Measurements from ENCODE around the gene HNF1B.

HNF1B gene

DNA sequence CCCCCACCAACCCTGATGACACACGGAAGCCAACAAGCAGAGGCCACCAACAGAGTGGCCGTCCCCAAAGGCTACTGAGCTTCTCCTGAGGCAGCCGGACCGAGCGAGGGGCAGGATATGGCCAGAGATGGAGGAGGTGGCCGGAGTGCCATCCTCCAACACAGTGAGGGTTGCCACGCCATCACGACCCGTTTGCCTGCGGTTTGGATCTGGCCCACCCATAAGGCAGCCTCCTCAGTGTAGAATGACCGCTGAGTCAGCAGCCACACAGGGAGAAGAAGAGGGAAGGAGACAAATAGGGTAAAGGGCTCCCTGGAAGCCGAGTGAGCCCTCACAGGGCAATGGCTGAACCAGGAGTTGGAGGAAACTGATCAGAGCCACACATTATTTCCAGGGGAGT is 13.8 kb downstream of the HNF1B start:
- DNase-seq: no peak

DNA sequence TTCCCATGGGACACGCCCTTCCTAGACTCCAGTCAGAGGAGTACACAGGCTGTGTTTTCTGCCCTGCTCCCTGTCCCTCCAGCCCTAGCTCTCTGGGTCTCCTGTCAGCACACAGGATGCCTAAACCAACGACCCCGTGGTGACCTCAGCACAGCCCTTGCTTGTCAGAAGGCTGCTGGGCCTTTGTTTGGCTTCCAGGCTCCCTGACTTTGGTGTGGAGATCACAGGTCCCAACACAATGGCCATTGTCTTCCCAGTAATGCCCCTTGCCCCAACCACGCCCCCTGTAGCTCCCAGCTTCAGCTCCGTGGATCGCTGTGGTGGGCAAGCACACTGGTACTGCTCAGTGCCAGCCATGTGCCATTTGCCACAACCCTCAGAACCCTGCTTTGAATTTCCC is 15.0 kb downstream of the HNF1B start:
- DNase-seq: no peak

DNA sequence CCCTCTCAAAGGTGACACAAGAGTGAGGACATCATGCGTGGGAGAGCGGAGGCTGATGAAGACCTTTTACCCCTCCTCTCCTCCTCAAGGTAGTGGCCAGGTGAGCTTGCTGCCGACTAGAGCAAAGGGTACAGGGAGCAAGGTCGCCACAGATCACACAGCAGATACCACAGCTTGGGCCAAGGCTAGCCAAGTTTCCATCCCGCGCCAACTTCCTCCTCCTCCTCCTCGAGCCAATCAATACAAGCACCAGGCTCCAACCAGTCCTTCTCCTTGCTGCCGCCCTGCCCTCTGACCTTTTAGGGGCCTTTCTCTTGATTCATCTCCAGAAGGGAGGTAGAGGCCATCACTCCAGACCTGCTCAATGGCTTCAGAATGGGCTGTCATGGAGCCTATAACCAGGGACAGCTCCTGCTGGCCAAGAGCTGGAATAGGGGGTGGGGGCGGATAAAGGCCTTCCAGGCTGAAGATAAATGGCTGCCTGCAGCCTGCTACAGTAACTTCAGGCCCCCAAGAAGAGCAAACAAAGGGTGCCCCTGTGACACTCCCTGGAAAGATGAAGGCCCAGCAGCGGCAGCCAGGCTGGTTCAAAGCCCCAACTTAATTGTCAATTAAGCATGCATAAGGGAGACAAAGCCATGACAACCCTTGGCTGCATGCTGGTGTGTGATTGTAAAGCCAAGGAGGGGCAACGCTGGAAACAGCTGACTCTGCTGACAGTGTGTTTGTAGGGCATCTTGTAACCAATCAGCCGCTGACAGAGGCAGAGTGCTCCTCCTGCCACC is 17.8 kb downstream of the HNF1B start:
- DNase-seq: no peak

DNA sequence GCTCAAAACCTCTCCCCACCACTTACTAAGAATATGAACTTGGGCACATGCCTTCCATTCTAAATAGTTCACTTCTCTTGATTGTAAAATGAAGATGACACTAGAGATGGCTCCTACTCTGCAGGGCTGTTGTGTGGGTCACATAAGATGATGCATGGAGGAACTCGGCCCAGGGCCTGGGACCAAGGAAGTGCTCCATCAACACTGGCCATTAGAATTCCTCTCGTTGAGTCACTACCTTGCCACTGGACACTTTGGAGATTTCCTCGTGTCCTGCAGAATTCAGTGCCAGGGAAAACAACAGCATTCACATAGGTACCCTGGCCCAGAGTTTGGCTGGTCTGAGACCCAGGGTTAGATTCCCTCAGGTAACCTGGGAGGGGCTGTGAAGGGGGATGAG is 18.6 kb downstream of the HNF1B start:
- DNase-seq: no peak

DNA sequence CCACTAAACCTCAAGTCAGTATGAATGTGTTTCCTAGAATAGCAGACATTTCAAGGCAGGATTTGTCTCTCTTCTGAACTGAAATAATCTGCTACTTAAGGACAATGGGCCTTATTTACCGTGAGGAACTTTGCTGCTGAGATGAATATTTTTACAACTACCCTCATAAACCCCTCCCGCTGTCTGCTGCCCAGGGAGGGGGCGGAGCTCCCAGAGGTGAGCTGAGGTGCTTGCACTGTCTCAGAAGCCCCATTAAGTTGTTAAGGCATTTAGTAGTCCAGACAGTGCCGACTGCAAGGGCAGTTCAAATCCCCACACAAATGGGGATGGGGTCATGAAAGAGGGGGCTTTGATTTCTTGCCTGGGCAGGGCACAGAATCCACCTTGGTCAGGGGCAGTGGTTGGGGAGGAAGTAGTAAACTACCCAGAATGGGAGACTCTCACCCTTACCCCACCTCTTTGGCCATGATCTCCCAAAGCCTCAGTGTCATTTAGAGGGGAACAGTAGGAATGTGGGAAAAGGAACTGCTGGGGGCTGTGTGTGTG is 19.2 kb downstream of the HNF1B start:
- DNase-seq: no peak

DNA sequence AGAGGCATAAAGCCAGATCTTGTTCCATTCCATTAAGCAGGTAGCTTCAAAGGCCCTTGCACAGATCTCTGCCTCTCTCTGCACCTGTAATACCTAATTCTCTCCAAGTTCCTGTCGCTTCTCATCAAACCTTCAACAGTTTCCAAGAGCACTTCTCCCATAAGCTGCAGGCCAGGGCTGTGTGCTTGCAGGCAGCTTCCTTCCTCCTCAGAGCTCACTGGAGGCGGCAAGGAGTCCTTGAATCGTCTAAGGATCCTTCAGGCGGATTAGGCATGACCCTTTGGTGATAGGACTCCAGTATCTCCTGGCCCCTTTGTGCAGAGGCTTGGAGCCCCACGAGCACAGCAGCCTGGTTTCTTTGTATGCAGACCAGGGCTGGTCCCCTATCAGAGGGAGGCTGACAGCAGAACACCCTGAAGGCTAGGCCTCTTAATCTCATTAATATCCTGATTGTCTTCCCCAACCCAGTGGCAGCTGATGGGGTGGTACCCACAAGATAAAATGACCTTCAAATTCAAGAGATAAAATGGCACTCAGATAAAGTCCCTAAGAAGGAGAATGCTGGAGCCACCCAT is 19.8 kb downstream of the HNF1B start:
- no peak for DNase-seq

DNA sequence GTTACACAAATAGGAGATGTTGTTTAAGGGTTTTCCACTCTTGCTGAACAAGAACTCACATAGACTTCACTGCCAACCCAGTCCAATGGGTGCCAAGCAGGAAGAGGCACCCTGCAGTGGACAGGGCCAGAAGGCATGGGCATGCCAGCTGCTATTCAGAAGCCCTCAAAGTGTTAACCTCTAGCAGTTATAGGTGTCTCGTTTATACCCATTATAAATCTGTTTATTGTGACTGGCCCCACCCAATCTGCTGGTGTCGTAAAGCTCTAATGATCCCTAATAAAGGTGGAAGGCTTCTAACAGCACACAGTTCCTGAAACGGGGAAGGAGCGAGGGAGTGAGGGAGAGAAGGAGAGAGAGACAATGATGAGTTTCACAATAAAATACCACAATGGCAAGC is 23.9 kb downstream of the HNF1B start:
- DNase-seq: no peak

DNA sequence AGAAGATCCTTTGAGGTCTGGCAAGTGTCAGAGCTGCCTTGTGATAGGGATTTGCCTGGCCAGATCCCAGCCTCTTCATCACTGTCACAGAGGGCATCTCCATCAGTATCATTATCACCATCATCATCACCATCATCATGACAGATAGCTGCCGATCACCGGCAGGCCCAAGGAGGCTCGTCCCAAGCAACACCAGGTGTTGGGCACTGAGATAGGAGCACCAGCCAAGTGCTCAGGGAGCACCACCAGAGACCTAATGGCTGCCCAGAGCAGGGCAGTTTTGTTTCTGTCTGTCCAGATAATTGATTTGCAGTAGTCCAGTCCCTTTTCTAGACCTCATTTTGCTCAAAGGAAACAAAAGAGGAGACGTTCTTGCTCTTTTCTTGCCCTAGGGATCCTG is 25.0 kb downstream of the HNF1B start:
- DNase-seq: no peak

DNA sequence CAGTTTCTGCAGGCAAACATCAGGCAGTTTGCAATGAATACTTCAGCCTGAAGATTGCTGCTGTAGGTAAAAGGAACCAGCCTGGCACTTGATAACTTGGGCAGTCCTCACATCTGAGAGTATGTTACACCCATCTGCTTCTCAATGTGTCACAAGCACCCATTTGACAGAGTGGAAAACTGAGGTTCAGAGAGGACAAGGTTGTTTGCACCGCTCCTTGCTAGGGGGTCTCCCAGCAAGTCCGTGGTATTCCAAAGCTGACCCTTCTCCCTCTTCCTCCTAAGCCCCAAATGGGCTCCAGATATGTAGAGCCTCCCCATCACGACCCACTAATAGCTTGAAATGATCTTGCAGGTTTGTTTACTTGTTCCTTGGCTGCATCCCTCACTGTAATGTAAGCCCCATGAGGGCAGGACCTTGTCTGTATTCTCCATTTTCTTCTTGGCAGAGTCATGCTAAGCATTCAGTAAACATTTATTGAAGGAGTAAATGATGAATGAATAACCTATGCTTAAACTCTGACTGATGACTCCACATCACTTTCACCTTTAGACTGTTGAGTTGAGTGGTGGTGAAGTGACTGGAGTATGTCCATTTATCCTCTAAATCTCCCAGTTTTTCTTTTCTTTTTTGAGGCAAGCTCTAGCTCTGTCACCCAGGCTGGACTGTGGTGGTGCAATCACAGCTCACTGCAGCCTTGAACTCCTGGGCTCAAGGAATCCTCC is 26.4 kb downstream of the HNF1B start:
- DNase-seq: no peak

DNA sequence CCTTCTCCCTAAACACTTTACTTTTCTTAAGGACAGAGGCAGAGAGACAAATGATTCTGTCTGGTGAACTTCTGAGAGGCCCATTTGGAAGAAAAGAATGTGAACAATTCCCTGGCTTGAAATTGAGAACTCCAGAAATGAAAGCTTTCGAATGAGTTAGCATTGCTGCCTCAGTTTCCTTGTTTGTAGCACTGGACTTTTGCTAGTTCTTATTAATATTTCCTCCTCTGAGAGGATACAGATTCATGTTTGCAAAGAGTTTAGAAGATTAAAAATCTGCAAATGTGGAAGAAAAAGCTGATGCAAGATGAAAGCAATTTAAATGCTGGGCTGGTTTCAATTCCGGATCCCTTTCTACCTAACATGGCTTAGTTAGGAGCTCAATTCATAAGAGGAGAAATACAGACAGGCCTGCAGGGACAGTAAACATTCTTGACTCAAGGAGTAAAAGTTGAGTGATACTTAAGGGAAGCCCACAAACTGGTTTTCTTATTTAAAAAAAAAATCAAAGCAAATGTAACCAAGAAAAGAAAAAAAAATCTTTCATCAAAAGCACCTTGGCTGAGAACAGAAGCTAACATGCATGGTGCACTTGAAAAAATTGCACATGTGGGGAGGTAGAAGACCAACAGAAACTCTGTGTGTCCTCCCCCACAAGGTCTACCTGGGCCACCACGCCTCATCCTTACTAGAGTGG is 27.1 kb downstream of the HNF1B start:
- DNase-seq: no peak

DNA sequence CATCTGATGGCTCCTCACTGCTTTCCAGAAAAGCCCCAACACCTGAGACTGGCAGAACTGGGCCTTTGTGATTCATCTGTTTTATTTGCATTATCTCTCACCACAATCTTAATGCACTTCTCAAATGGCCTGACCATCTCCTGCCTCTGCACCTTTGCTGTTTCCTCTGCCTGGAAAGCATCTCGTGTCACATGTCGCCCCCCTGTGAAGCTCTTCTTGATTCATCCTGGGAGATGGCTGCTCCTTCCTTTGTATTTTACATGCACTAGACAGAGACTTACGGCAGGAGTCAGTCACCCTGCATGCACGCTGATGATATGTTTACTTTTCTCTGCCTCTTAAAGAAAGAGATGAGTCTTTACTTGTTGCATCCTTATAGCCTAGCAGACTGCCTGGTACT is 30.0 kb downstream of the HNF1B start:
- no peak for DNase-seq

DNA sequence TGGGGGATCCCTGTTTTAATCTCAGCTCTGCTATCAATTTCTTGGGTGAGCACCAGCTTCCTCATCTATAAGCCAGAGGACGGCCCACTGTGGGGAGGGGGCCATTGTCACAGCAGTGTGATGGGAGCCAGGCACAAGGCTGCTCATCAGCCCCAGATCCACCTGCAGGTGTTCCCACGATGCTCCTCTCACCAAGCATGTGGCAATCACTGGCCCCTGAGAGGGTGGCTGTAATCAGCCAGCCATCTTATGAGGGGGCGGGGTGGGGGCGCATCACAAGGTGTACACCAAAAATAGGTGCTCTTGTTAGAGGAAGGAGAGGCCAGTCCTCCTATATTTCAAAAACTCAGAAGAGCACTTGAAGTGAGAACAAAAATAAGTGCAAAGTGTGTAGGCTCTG is 31.2 kb downstream of the HNF1B start:
- no peak for DNase-seq

DNA sequence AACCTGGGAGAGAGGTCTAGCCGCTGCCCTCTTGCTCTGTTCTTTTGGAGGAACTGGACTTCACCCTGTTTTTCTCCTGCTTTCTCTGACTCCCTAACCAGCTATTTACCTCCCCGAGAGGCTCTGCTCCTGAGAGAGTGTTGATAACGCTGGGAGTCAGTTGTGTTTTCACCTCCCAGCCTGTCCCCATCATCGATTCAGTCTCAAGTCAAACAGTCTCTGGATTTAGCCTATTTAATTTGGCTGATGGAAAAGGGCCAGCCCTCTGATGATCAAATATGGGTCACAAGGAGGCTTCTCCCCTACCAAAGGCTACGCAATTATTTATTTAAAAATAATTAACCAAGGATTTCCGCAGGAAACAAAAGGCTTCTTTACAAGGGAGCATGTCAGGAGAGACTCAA is 31.8 kb downstream of the HNF1B start:
- DNase-seq: no peak

DNA sequence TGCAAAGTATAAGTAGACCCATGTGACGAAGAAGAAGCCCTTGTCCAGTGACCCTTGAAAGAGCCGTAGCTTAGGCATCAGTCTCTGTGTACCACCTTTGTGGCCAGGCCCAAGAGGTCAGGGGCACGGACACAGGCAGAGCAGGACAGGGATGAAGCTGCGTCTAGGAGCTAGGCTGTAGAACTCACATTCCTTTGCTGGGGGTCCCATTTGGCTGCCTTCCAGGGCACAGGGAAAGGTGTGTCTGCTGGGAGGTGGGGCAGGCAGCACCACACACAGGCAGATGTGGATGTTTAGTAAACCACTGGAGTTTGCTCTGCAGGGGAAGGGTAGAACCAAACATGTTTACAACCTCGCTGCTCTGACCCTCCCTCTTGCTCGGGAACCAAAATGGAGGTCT is 33.7 kb downstream of the HNF1B start:
- DNase-seq: no peak

DNA sequence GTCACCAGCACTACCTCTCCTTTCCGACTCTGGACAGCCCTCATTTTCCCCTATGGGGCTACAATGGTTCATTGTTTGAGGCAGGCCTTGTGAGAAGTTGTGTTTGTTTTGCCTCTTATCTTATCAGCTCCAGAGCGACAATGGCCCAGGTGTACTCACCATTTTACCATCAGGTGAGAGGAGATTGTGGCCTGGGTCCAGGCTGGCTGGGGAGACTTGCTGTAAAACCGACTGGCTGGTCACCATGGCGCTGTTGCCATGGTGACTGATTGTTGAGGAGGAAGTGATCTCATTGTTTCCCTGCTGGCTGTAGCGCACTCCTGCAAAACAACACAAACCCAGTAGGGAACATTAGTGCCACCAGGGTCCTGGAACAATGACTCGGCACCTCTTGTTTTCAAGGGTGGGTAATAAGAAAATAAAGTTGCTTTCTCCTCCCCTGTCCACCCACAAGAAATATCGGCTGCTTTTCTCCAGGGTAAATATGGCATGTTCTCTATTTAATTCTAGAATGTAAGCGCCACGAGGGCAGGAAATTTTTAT is 34.4 kb downstream of the HNF1B start:
- DNase-seq: peak; percentile 35

DNA sequence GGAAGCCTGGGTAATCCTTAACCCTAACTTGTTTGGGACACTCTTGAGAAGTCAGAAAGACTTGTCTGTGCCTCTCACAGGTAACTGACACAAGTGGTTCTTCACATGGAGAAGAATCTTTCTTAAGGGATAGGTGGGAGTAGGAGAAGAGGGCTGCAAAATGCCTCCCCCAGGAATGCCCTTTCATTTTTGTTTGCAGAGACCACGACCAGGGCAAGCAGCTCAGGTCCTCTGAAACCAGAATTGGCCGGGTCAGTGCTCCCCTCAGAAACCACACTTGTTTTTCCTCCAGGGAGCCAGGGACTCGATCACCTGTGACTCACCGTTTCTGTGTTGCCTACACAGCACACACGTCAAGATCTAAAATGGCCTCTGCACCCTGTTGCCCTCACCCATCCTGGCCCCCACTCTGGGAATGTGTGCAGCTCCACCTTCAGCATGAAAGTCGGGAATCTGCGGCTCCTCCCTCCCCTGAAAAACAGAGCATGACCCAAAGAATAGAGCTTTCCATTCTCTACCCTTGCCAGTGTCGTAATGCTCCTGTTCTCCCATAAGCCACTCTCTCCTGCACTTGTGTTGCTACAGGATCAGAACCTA is 36.1 kb downstream of the HNF1B start:
- no peak for DNase-seq

DNA sequence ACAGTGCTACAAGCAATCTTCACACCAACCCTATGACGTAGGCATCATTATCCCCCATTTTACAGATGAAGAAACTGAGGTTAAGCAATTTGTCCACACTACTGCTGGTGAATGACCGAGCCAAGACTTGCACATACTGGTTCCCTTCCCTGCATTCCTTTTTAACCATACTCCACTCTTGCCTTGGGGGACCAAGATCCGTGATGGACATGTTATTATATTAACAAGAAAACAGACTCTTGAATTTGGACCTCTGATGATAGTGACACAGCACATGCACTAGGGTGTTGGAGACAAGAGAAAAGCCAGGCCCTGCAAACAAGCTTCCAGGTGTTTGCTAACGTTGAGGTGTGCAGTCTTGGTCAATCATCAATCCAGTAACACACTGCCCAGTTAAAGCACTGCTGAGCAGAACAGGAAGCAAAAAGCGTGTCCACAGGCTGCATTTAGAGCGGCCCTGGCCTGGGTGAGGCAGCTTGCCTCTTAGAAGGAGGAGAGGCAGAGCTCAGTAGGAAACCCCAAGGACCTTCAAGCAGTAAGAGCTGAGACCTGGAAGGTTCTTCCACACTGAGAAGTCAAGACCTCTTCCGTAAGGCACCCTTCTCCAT is 36.7 kb downstream of the HNF1B start:
- DNase-seq: no peak

DNA sequence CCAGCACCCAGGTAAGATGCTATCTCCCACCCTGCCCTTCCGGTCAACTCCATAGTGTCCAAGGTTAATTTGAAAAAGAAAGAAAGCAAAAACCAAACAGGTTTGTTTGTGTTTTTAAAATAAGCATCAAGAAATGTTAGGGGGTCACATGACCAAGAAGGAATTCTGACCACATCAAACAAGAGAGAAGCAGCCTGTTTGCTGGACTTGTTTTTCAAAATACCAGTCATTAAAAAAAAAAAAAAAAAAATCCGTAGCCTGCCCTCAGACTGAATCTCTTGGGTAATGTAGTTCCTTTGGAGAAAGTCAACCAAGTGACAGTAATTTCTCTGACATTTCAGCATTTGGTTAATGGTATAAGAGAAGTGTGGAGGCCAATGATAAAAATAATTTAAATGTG is 38.4 kb downstream of the HNF1B start:
- DNase-seq: no peak

DNA sequence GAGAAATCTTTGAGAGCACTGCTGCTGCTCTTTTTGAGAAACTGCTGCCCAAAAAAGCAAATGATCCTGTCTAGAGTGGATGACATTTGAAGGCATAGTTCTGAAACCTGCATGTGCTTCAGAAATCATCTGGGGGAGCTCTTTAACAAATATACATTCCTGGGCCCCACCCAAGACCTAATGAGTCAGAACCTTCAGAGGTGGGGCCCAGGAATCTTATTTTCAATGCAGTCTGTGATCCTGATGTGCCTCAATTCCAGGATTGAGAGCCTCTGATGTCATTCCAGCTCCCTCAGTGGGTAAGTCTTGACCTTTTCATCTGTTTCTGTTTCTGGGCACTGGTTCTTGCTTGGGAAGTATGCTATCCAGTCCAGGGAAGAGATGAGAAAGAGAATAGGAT is 42.3 kb downstream of the HNF1B start:
- DNase-seq: no peak

DNA sequence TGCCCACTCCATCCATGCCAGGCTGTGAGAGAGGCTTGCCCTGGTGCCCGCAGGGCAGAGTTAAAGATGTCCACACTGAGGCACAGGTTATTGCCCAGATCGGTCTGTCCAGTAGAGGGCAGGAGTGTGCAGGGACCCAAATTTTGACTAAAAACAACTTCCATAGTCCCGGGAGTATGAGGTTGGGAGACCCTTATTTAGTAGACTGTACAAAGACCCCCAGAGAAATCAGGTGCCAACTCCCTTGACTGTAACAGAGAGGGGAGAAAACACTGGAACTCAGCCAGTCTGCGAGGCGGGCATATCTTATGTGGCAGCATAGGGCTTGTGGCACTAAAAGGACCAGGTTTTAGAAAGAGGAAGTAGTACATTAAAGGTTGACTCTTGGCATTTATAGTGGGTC is 43.4 kb downstream of the HNF1B start:
- DNase-seq: peak; percentile 35 to 76

DNA sequence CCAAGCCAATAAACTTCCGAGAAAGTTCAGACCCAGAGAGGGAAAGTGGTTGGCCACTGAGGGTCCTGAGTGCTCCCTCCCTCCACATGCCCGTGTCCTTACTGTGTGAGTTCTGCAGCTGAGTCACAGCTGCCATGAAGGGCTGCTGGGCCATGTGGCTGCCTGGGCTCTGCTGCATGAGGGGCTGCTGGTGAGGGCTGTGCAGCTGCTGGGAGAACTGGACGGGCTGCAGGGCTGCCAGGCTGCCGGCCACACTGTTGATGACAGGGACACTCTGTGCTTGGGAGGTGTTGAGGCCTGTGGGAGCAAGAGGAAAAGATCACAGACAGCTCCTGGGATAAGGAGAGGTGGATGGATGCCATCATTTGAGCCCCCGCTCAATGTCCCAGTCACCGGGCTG is 44.0 kb downstream of the HNF1B start:
- DNase-seq: no peak

DNA sequence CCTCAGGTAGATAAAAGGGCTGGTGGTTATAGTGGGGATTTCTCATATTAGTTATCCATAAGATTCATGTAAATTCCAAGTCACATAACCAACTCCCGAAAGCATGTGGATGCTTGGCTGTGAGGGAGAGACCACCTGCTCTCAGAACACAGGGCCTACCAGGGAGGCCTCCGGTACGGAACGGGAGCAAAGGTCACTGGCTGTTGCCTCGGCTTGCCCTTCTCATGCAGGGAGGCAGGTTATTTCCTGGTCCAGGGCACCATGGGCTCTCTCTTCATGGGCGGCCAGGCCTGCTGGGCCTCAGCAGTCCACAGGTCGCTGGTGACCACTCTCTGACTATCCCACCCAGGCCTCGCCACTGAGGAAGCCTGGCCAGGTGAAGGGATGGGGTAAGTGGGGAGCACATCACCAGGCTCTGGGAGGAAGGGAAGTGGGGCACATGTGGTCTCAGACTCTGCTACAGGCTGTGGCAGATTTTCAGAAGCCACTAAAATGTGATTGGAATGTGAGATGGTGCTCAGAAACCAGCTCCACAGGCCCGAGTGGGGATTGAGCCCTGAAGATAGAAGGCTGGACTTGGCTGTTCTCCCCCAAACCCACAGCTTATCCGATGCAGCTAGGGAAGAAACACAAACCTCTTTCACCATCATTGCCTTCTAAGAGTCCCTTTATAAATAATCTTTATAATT is 45.4 kb downstream of the HNF1B start:
- DNase-seq: no peak
